Lower lobe of right lung (tissue), 2 donors: ENCODE results near the gene ITLN2. TPM values are rescaled to one million over a fixed set of nuclear protein-coding genes. Genes with fewer than 3 reads are reported as not detected.
"Not testable (repeated sequence)": the region's sequence is repeated elsewhere in the genome, so short reads cannot be mapped to it uniquely, and the experiment has no call there.

Experiments used
- ATAC-seq, 2 donors: fragments of 200-7000 bp; cut with Tn5 transposase; one replicate each; pipeline ENCODE4 v1.9.1; 2020 to 2022; ENCODE audit warnings: mild to moderate bottlenecking in 2 of 2, moderate library complexity in 2 of 2
- DNase-seq: peaks from one replicate; pipeline ENCODE4 v3.0.0-alpha.2; 2020
- H3K27ac ChIP-seq: fragments of 200-600 bp; one replicate; pipeline ENCODE4 v1.8.0; 2022
- H3K27me3 ChIP-seq: fragments of 200-600 bp; one replicate; pipeline ENCODE4 v1.8.0; 2022; ENCODE audit warnings: low read depth
- H3K36me3 ChIP-seq: fragments of 200-600 bp; one replicate; pipeline ENCODE4 v1.8.0; 2022; ENCODE audit warnings: mild to moderate bottlenecking
- H3K4me1 ChIP-seq: fragments of 200-600 bp; one replicate; pipeline ENCODE4 v1.8.0; 2022
- H3K4me3 ChIP-seq: fragments of 200-600 bp; one replicate; pipeline ENCODE4 v1.8.0; 2022; ENCODE audit warnings: mild to moderate bottlenecking
- H3K9me3 ChIP-seq: fragments of 200-600 bp; one replicate; pipeline ENCODE4 v1.8.0; 2022
- CTCF ChIP-seq: fragments of 200-600 bp; IDR thresholded peaks from one replicate; pipeline ENCODE4 v1.8.0; 2022; ENCODE audit warnings: antibody characterized with exemption, mild to moderate bottlenecking
- intact Hi-C: fragments of 100-400 bp; cut with DNase I; formaldehyde crosslinking; loops from one replicate; pipeline ENCODE4 v1.11.0; 2022
- total RNA-seq: library from RNA; stranded (reverse); fragmentation: NEBNext Ultra II Directional; extraction: Animal tissue kit (Norgen Biotek cat#: 25700); gene quantifications from one replicate; pipeline ENCODE4 v1.2.1, GENCODE V29; 2021
- donor health status: DM: no; HTN: yes; CAD: no; lungs with severe emphysema.

The ITLN2 gene
- total RNA-seq, 1 donor from 2014 or later, result 30.7 TPM

GRCh38 chr1:160945079-160945478 is 9.5 kb downstream of the ITLN2 start:
- no peak overlapping the region for H3K27ac ChIP-seq
- no peaks in the 10 kb centered on the region for H3K27me3 ChIP-seq
- ATAC-seq (no peak), DNase-seq (no peak)
- H3K4me1 ChIP-seq, result no peaks in the 10 kb centered on the region
- no peaks in the 10 kb centered on the region for H3K36me3 ChIP-seq
- H3K4me3 ChIP-seq, result no peak overlapping the region
- peaks cover 3% of the 10 kb centered on the region for H3K9me3 ChIP-seq
- TF ChIP-seq CTCF, result no peak
- intact Hi-C loops, result no loop called here

GRCh38 chr1:160942926-160943325 is 11.7 kb downstream of the ITLN2 start:
- Histone ChIP-seq H3K9me3 (peaks cover 3% of the 10 kb centered on the region), H3K4me1 (no peaks in the 10 kb centered on the region), H3K4me3 (no peak overlapping the region), H3K27ac (no peak overlapping the region), H3K36me3 (no peaks in the 10 kb centered on the region), H3K27me3 (no peaks in the 10 kb centered on the region)
- intact Hi-C loops, result no loop called here
- TF ChIP-seq CTCF, result no peak
- DNase-seq (no peak), ATAC-seq (no peak)

- ATAC-seq, H3K36me3 ChIP-seq, H3K27ac ChIP-seq, DNase-seq, H3K4me3 ChIP-seq, intact Hi-C loops, H3K27me3 ChIP-seq, H3K9me3 ChIP-seq, H3K4me1 ChIP-seq: not testable (repeated sequence)
Measured at GRCh38 chr1:160936666-160937065, 17.9 kb downstream of the ITLN2 start.

- no peak for TF ChIP-seq CTCF
- no peak for ATAC-seq
- H3K4me1 ChIP-seq, result peaks cover 5% of the 10 kb centered on the region
- intact Hi-C loops, result no loop called here
- no peaks in the 10 kb centered on the region for H3K9me3 ChIP-seq
- no peaks in the 10 kb centered on the region for H3K27me3 ChIP-seq
- no peaks in the 10 kb centered on the region for H3K36me3 ChIP-seq
- H3K4me3 ChIP-seq, result no peak overlapping the region
- no peak for DNase-seq
- no peak overlapping the region for H3K27ac ChIP-seq
Measured at GRCh38 chr1:160935527-160936258, 18.9 kb downstream of the ITLN2 start.

- H3K4me1 ChIP-seq, DNase-seq, ATAC-seq, H3K36me3 ChIP-seq, H3K4me3 ChIP-seq, H3K9me3 ChIP-seq, H3K27me3 ChIP-seq, H3K27ac ChIP-seq, intact Hi-C loops: not testable (repeated sequence)
Measured at GRCh38 chr1:160933305-160933704, 21.3 kb downstream of the ITLN2 start.

- Histone ChIP-seq H3K27ac (no peak overlapping the region), H3K4me1 (no peaks in the 10 kb centered on the region), H3K9me3 (no peaks in the 10 kb centered on the region), H3K4me3 (no peak overlapping the region), H3K27me3 (no peaks in the 10 kb centered on the region), H3K36me3 (no peaks in the 10 kb centered on the region)
- no peak for DNase-seq
- TF ChIP-seq CTCF, result no peak
- intact Hi-C loops, result no loop called here
- ATAC-seq, result peak; percentile 9 to 67
Measured at GRCh38 chr1:160925652-160926244, 28.9 kb downstream of the ITLN2 start.
